ENCODE measurements around the gene DIAPH2.

DNA sequence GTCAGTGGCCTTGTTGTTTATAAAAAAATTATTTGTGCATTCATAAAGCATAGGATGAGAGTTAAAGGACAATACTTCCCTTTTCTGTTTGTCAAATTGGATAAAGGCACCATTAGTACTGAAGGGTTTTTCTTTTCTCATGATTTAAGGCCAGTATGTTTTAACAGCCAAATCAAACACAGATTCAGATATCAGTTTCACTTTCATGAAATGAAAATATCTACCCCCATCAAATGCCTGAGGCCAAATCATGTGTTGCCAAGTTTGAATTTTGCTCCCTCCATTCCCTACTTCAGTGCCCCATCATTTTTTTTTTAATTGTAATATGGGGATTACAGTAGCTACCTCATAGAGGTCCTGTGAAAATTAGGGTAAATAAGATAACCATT is 944.9 kb downstream of the DIAPH2 start:
- TF ChIP-seq, protein P1, sequence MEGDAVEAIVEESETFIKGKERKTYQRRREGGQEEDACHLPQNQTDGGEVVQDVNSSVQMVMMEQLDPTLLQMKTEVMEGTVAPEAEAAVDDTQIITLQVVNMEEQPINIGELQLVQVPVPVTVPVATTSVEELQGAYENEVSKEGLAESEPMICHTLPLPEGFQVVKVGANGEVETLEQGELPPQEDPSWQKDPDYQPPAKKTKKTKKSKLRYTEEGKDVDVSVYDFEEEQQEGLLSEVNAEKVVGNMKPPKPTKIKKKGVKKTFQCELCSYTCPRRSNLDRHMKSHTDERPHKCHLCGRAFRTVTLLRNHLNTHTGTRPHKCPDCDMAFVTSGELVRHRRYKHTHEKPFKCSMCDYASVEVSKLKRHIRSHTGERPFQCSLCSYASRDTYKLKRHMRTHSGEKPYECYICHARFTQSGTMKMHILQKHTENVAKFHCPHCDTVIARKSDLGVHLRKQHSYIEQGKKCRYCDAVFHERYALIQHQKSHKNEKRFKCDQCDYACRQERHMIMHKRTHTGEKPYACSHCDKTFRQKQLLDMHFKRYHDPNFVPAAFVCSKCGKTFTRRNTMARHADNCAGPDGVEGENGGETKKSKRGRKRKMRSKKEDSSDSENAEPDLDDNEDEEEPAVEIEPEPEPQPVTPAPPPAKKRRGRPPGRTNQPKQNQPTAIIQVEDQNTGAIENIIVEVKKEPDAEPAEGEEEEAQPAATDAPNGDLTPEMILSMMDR (IDR thresholded peaks at IDR 0.05): no peak
- no peak for TF ChIP-seq EP300 (IDR thresholded peaks at IDR 0.05)
- TF ChIP-seq POLR2A (IDR thresholded peaks at IDR 0.05): no peak
